ENCODE measurements around the gene CARD11.
A peak's percentile ranks its signal among the peaks of the same experiment; 100 is the strongest.

The CARD11 gene

DNA sequence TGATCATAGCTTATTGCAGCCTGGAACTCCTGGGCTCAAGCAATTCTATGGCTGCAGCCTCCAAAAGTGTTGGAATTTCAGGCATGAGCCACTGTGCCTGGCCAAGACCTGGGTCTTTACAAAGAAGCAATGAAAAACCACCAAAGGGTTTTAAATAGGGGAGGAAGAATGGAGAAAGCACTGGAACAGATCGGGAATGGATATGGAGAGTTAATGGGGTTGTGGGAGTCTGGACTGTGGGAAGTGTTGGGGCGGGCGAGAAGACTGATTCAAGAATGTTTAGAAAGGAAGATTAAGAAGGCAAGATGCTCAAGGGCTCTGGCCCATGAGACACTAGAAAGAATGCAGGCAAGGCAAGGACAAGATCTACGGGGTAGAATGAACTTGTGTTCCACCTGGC lies 98.5 kb downstream of the CARD11 start:
- TF ChIP-seq, protein P1, sequence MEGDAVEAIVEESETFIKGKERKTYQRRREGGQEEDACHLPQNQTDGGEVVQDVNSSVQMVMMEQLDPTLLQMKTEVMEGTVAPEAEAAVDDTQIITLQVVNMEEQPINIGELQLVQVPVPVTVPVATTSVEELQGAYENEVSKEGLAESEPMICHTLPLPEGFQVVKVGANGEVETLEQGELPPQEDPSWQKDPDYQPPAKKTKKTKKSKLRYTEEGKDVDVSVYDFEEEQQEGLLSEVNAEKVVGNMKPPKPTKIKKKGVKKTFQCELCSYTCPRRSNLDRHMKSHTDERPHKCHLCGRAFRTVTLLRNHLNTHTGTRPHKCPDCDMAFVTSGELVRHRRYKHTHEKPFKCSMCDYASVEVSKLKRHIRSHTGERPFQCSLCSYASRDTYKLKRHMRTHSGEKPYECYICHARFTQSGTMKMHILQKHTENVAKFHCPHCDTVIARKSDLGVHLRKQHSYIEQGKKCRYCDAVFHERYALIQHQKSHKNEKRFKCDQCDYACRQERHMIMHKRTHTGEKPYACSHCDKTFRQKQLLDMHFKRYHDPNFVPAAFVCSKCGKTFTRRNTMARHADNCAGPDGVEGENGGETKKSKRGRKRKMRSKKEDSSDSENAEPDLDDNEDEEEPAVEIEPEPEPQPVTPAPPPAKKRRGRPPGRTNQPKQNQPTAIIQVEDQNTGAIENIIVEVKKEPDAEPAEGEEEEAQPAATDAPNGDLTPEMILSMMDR (IDR thresholded peaks at IDR 0.05) = no peak
- Histone ChIP-seq H3K9me3 (peaks cover 0 to 7% (median 0%) of the 10 kb centered on the region in 3 donors), H3K4me3 (no peak overlapping the region), H3K27ac (no peak overlapping the region), H3K27me3 (no peaks in the 10 kb centered on the region), H3K4me1 (no peaks in the 10 kb centered on the region), H3K36me3 (no peaks in the 10 kb centered on the region)
- no peak for DNase-seq
- intact Hi-C loops (cut with DNase I; ENCODE audit: low total_unique reads) = no loop called here

DNA sequence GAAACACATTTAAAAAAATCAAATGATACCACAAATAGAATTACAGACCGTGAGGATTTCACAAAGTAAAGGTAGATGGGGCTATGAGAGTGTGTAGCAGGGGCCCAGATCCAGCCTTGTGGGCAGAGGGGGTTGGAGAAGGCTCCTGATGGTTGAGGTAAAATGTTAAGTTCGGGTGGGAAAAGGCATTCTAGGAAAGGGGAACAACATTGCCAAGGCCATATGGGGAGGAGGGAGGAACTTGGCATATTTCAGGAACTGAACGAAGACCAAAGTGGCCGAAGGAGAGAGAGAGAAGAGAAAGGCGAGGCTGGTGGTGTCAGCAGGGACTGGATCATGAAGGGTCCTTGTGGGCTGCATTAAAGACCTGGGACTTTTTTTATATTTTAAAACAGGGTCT lies 98.9 kb downstream of the CARD11 start:
- intact Hi-C loops (cut with DNase I; ENCODE audit: low total_unique reads) = no loop called here
- H3K27me3 ChIP-seq = peaks cover 0 to 1% of the 10 kb centered on the region in 2 donors
- H3K9me3 ChIP-seq = peaks cover 0 to 5% (median 0%) of the 10 kb centered on the region in 3 donors
- no peaks in the 10 kb centered on the region for H3K4me1 ChIP-seq
- H3K27ac ChIP-seq = no peak overlapping the region
- TF ChIP-seq, protein P1 (IDR thresholded peaks at IDR 0.05) = no peak
- H3K36me3 ChIP-seq = no peaks in the 10 kb centered on the region
- no peak for DNase-seq
- no peak overlapping the region for H3K4me3 ChIP-seq

- Histone ChIP-seq H3K36me3 (no peaks in the 10 kb centered on the region), H3K27me3 (peaks cover 0 to 8% of the 10 kb centered on the region in 2 donors), H3K4me1 (no peaks in the 10 kb centered on the region), H3K9me3 (no peaks in the 10 kb centered on the region), H3K4me3 (no peak overlapping the region), H3K27ac (no peak overlapping the region)
- intact Hi-C loops (cut with DNase I; ENCODE audit: low total_unique reads) = no loop called here
- peak in 1 of 2 donors; percentile 53 for DNase-seq
- TF ChIP-seq, protein P1 (IDR thresholded peaks at IDR 0.05) = no peak
Observed at GRCh38 chr7:2943851-2944601, 99.6 kb downstream of the CARD11 start.

- TF ChIP-seq, protein P1 (IDR thresholded peaks at IDR 0.05) = no peak
- intact Hi-C loops (cut with DNase I; ENCODE audit: low total_unique reads) = no loop called here
- peak in 1 of 2 donors; percentile 41 for DNase-seq
- Histone ChIP-seq H3K27ac (no peak overlapping the region), H3K9me3 (no peaks in the 10 kb centered on the region), H3K27me3 (peaks cover 0 to 31% of the 10 kb centered on the region in 2 donors), H3K4me1 (no peaks in the 10 kb centered on the region), H3K4me3 (no peak overlapping the region), H3K36me3 (no peaks in the 10 kb centered on the region)
Observed at GRCh38 chr7:2941216-2941859, 102.3 kb downstream of the CARD11 start.

- Histone ChIP-seq H3K36me3 (no peaks in the 10 kb centered on the region), H3K4me3 (no peak overlapping the region), H3K27me3 (peaks cover 0 to 31% of the 10 kb centered on the region in 2 donors), H3K4me1 (no peaks in the 10 kb centered on the region), H3K27ac (no peak overlapping the region), H3K9me3 (no peaks in the 10 kb centered on the region)
- TF ChIP-seq, protein P1 (IDR thresholded peaks at IDR 0.05) = no peak
- no peak for DNase-seq
- intact Hi-C loops (cut with DNase I; ENCODE audit: low total_unique reads) = no loop called here
Observed at GRCh38 chr7:2940466-2940865, 103.2 kb downstream of the CARD11 start.
